ENCODE results near the gene RGS3. TPM values are rescaled to one million over a fixed set of nuclear protein-coding genes. Genes with fewer than 3 reads are reported as not detected.

Gene RGS3
- total RNA-seq, 1 experiment from 2014 or later, result 39.4 TPM

DNA sequence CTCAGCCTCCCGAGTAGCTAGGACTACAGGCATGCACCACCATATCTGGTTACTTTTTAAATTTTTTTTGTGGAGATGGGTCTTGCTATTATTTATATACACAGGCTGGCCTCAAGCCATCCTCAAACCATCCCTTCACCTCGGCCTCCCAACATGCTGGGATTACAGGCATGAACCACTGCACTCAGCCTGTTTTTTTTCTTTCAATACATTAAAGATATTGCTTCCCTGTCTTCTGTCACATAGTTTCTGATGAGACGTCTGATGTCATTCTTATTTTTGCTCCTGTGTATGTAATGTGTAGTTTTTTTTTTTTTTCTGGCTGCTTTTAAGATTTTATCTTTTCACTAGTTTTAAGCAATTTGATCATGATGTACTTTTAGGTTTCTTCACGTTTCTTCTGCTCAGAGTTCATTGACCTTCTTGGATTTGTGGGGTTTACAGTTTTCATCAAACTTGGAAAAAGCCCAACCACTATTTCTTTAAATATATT is 11.4 kb upstream of the RGS3 start:
- TF ChIP-seq ZNF274 (IDR thresholded peaks at IDR 0.05; ENCODE audit: low read depth, low read length) (no peak), CEBPB (IDR thresholded peaks at IDR 0.05; ENCODE audit: low read depth) (no peak), TCF7L2 (IDR thresholded peaks at IDR 0.05; ENCODE audit: borderline replicate concordance, extremely low read depth, insufficient read depth, insufficient read length) (no peak), ZFX (IDR thresholded peaks at IDR 0.05) (no peak), POLR2A (IDR thresholded peaks at IDR 0.05; ENCODE audit: borderline replicate concordance, extremely low read depth, insufficient read depth, insufficient read length) (no peak), SP1 (IDR thresholded peaks at IDR 0.05; ENCODE audit: low read depth) (no peak), EZH2 (IDR thresholded peaks at IDR 0.05) (no peak), CBX3 (IDR thresholded peaks at IDR 0.05; ENCODE audit: low read depth) (no peak)
- TF ChIP-seq, protein P1, sequence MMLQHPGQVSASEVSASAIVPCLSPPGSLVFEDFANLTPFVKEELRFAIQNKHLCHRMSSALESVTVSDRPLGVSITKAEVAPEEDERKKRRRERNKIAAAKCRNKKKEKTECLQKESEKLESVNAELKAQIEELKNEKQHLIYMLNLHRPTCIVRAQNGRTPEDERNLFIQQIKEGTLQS (IDR thresholded peaks at IDR 0.05), result no peak
- TF ChIP-seq, protein P2, sequence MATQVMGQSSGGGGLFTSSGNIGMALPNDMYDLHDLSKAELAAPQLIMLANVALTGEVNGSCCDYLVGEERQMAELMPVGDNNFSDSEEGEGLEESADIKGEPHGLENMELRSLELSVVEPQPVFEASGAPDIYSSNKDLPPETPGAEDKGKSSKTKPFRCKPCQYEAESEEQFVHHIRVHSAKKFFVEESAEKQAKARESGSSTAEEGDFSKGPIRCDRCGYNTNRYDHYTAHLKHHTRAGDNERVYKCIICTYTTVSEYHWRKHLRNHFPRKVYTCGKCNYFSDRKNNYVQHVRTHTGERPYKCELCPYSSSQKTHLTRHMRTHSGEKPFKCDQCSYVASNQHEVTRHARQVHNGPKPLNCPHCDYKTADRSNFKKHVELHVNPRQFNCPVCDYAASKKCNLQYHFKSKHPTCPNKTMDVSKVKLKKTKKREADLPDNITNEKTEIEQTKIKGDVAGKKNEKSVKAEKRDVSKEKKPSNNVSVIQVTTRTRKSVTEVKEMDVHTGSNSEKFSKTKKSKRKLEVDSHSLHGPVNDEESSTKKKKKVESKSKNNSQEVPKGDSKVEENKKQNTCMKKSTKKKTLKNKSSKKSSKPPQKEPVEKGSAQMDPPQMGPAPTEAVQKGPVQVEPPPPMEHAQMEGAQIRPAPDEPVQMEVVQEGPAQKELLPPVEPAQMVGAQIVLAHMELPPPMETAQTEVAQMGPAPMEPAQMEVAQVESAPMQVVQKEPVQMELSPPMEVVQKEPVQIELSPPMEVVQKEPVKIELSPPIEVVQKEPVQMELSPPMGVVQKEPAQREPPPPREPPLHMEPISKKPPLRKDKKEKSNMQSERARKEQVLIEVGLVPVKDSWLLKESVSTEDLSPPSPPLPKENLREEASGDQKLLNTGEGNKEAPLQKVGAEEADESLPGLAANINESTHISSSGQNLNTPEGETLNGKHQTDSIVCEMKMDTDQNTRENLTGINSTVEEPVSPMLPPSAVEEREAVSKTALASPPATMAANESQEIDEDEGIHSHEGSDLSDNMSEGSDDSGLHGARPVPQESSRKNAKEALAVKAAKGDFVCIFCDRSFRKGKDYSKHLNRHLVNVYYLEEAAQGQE (IDR thresholded peaks at IDR 0.05; ENCODE audit: low read depth), result no peak
- TF ChIP-seq, protein P3, sequence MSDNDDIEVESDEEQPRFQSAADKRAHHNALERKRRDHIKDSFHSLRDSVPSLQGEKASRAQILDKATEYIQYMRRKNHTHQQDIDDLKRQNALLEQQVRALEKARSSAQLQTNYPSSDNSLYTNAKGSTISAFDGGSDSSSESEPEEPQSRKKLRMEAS (IDR thresholded peaks at IDR 0.05), result no peak
- TF ChIP-seq, protein P4, sequence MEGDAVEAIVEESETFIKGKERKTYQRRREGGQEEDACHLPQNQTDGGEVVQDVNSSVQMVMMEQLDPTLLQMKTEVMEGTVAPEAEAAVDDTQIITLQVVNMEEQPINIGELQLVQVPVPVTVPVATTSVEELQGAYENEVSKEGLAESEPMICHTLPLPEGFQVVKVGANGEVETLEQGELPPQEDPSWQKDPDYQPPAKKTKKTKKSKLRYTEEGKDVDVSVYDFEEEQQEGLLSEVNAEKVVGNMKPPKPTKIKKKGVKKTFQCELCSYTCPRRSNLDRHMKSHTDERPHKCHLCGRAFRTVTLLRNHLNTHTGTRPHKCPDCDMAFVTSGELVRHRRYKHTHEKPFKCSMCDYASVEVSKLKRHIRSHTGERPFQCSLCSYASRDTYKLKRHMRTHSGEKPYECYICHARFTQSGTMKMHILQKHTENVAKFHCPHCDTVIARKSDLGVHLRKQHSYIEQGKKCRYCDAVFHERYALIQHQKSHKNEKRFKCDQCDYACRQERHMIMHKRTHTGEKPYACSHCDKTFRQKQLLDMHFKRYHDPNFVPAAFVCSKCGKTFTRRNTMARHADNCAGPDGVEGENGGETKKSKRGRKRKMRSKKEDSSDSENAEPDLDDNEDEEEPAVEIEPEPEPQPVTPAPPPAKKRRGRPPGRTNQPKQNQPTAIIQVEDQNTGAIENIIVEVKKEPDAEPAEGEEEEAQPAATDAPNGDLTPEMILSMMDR (IDR thresholded peaks at IDR 0.05 in 2 of 3, conservative IDR thresholded peaks at IDR 0.05 in 1 of 3; ENCODE audit: borderline replicate concordance in 1 of 3, insufficient read depth in 1 of 3, low read depth in 2 of 3, low read length in 2 of 3), result no peak
- ATAC-seq (no peak), DNase-seq (ENCODE audit: low read depth, low spot score) (no peak)
- ChIA-PET POLR2A (no interaction called here), RAD21 (ENCODE audit: low non-redundant PET in 1 of 2, low total read pairs in 2 of 2, uncharacterized antibody in 2 of 2, unreplicated experiment in 2 of 2) (no interaction called here), CTCF (interaction anchor here (1.5 kb wide), 1 partner anchor 203 kb away, joined by 6 read pairs; no protein-coding TSS in a partner anchor)
- intact Hi-C loops (cut with micrococcal nuclease), result no loop called here
- Histone ChIP-seq H3K9me3 (ENCODE audit: control insufficient read depth in 1 of 2, insufficient read depth in 1 of 2, low read depth in 1 of 2, low read length in 2 of 2) (no peaks in the 10 kb centered on the region), H3K27ac (ENCODE audit: low read depth, low read length) (no peak overlapping the region), H3K79me2 (ENCODE audit: insufficient read depth, low read length) (no peaks in the 10 kb centered on the region), H3K9ac (ENCODE audit: low read length) (no peak overlapping the region), H3K27me3 (ENCODE audit: insufficient read depth, low read length) (no peaks in the 10 kb centered on the region), H4K20me1 (ENCODE audit: insufficient read depth) (no peaks in the 10 kb centered on the region), H3K4me2 (ENCODE audit: low read length) (no peak overlapping the region), H3K36me3 (ENCODE audit: control insufficient read depth in 1 of 2, insufficient read depth in 2 of 2, low read length in 2 of 2) (no peaks in the 10 kb centered on the region), H2AFZ (ENCODE audit: low read depth, low read length, poor library complexity, severe bottlenecking) (no peak overlapping the region), H3K4me3 (replicated peaks in 1 of 2; ENCODE audit: low read depth in 1 of 2, low read length in 2 of 2) (no peak overlapping the region), H3K4me1 (ENCODE audit: control insufficient read depth in 1 of 2, insufficient read depth in 2 of 2, low read length in 2 of 2) (peaks cover 18 to 23% of the 10 kb centered on the region in 2 experiments), H3K9me2 (ENCODE audit: insufficient read depth) (no peaks in the 10 kb centered on the region)
- BruUV-seq (replicated peaks), result no TSS peak
